Esophagus muscularis mucosa (tissue), 2 donors: ENCODE measurements around the gene AURKB.

Experiments used
- POLR2A ChIP-seq: fragments of 450-650 bp; IDR thresholded peaks from one replicate; pipeline ENCODE4 v1.6.1; 2017; ENCODE audit warnings: antibody characterized with exemption, moderate library complexity, mild to moderate bottlenecking, low read depth
- POLR2AphosphoS5 ChIP-seq, 2 donors: sonication (generic); formaldehyde crosslinking; IDR thresholded peaks; one replicate each; pipeline ENCODE4 v1.6.1; 2017; ENCODE audit warnings: antibody characterized with exemption in 2 of 2

- TF ChIP-seq POLR2AphosphoS5 (IDR thresholded peaks at IDR 0.05): no peak
- TF ChIP-seq POLR2A: no peak
Observed at GRCh38 chr17:8173871-8174322, 36.5 kb downstream of the AURKB start.
